HEK293 (cell line): Measurements from ENCODE around the gene ABCG1.

ENCODE experiments used
- CTCF ChIA-PET: fragments of 350-600 bp; formaldehyde crosslinking; extraction: SDS; loops from one replicate; lab custom pipeline; 2021; ENCODE audit warnings: antibody characterized with exemption; lab: Yijun Ruan, JAX
- POLR2A ChIA-PET: fragments of 300-600 bp; formaldehyde crosslinking; extraction: SDS; loops from one replicate; lab custom pipeline; 2020; ENCODE audit warnings: antibody characterized with exemption, inconsistent platforms; lab: Yijun Ruan, JAX
- H3K27ac ChIP-seq: fragments of 200-500 bp; sonication (Bioruptor generic); 2 replicates; pipeline ENCODE4 v1.5.1; 2014; ENCODE audit warnings: low read depth, low read length, control low read depth, inconsistent platforms; ENCODE audit errors: extremely low read depth
- H3K36me3 ChIP-seq, 2 experiments: fragments of 200-500 bp in 1 of 2; sonication (Bioruptor generic) in 1 of 2; 1 replicate in 1 of 2; 2 replicates in 1 of 2; pipeline ENCODE4 v1.5.1; 2014 to 2017; ENCODE audit warnings: inconsistent platforms in 2 of 2, low read length in 2 of 2; ENCODE audit not compliant: control insufficient read depth in 2 of 2, insufficient read depth in 1 of 2
- H3K4me1 ChIP-seq: fragments of 200-500 bp; sonication (Bioruptor generic); 2 replicates; pipeline ENCODE4 v1.5.1; 2014; ENCODE audit warnings: mild to moderate bottlenecking, low read length, inconsistent platforms; ENCODE audit not compliant: control insufficient read depth, insufficient read depth
- H3K4me3 ChIP-seq: 2 replicates; pipeline ENCODE4 v1.5.1; 2011; ENCODE audit warnings: low read depth, mild to moderate bottlenecking, control low read depth, low read length, moderate library complexity
- H3K9me3 ChIP-seq: fragments of 200-500 bp; sonication (Bioruptor generic); 2 replicates; pipeline ENCODE4 v1.5.1; 2014; ENCODE audit warnings: low read depth, low read length, inconsistent platforms; ENCODE audit not compliant: control insufficient read depth, insufficient read depth
- ATF2 ChIP-seq: fragments of 450-650 bp; formaldehyde crosslinking; IDR thresholded peaks from 2 replicates; pipeline ENCODE4 v1.5.1; 2016; ENCODE audit warnings: missing biosample characterization, missing genetic modification characterization, low read depth
- BCL6B ChIP-seq: fragments of 450-650 bp; formaldehyde crosslinking; IDR thresholded peaks from 2 replicates; pipeline ENCODE4 v1.5.1; 2017; ENCODE audit warnings: missing biosample characterization, missing genetic modification characterization
- GLIS2 ChIP-seq: fragments of 450-650 bp; formaldehyde crosslinking; IDR thresholded peaks from 2 replicates; pipeline ENCODE4 v1.5.1; 2016; ENCODE audit warnings: missing biosample characterization, missing genetic modification characterization
- HIC1 ChIP-seq: fragments of 450-650 bp; formaldehyde crosslinking; IDR thresholded peaks from 2 replicates; pipeline ENCODE4 v1.5.1; 2016; ENCODE audit warnings: missing biosample characterization, missing genetic modification characterization
- KLF10 ChIP-seq: fragments of 450-650 bp; IDR thresholded peaks from 2 replicates; pipeline ENCODE4 v1.5.1; 2018; ENCODE audit warnings: missing biosample characterization, mild to moderate bottlenecking, missing genetic modification characterization
- REPIN1 ChIP-seq: fragments of 450-650 bp; formaldehyde crosslinking; IDR thresholded peaks from 2 replicates; pipeline ENCODE4 v1.5.1; 2017; ENCODE audit warnings: missing biosample characterization, missing genetic modification characterization, low read depth
- SCRT2 ChIP-seq: fragments of 450-650 bp; formaldehyde crosslinking; IDR thresholded peaks from 2 replicates; pipeline ENCODE4 v1.5.1; 2016; ENCODE audit warnings: missing biosample characterization, missing genetic modification characterization
- ZBTB17 ChIP-seq: fragments of 450-650 bp; formaldehyde crosslinking; IDR thresholded peaks from 2 replicates; pipeline ENCODE4 v1.5.1; 2016; ENCODE audit warnings: missing biosample characterization, missing genetic modification characterization
- ZBTB26 ChIP-seq: fragments of 450-650 bp; formaldehyde crosslinking; optimal IDR thresholded peaks from 2 replicates; pipeline ENCODE3; 2016; ENCODE audit warnings: missing biosample characterization, mild to moderate bottlenecking, missing genetic modification characterization
- ZEB2 ChIP-seq: fragments of 450-650 bp; formaldehyde crosslinking; IDR thresholded peaks from 2 replicates; pipeline ENCODE4 v1.5.1; 2016; ENCODE audit warnings: missing biosample characterization, missing genetic modification characterization
- ZNF132 ChIP-seq: fragments of 450-650 bp; formaldehyde crosslinking; IDR thresholded peaks from 2 replicates; pipeline ENCODE4 v1.5.1; 2017; ENCODE audit warnings: missing biosample characterization, missing genetic modification characterization, borderline replicate concordance
- ZNF341 ChIP-seq: fragments of 450-650 bp; formaldehyde crosslinking; IDR thresholded peaks from 2 replicates; pipeline ENCODE4; 2016; ENCODE audit warnings: low read depth, missing biosample characterization, missing genetic modification characterization
- ZNF362 ChIP-seq: fragments of 450-650 bp; formaldehyde crosslinking; IDR thresholded peaks from 2 replicates; pipeline ENCODE4 v1.5.1; 2016; ENCODE audit warnings: missing biosample characterization, missing genetic modification characterization
- ZNF404 ChIP-seq: fragments of 450-650 bp; formaldehyde crosslinking; IDR thresholded peaks from 2 replicates; pipeline ENCODE4 v1.5.1; 2017; ENCODE audit warnings: missing biosample characterization, missing genetic modification characterization
- ZNF423 ChIP-seq: fragments of 450-650 bp; formaldehyde crosslinking; IDR thresholded peaks from 2 replicates; pipeline ENCODE4 v1.5.1; 2016; ENCODE audit warnings: missing biosample characterization, missing genetic modification characterization
- ZNF513 ChIP-seq: fragments of 450-650 bp; IDR thresholded peaks from 2 replicates; pipeline ENCODE4 v1.5.1; 2018; ENCODE audit warnings: missing biosample characterization, missing genetic modification characterization
- ZNF558 ChIP-seq: fragments of 450-650 bp; formaldehyde crosslinking; IDR thresholded peaks from 2 replicates; pipeline ENCODE4 v1.5.1; 2016; ENCODE audit warnings: missing biosample characterization, missing genetic modification characterization
- ZSCAN16 ChIP-seq: fragments of 450-650 bp; formaldehyde crosslinking; IDR thresholded peaks from 2 replicates; pipeline ENCODE4 v1.5.1; 2016; ENCODE audit warnings: missing biosample characterization, missing genetic modification characterization
- ZSCAN30 ChIP-seq: fragments of 450-650 bp; IDR thresholded peaks from 2 replicates; pipeline ENCODE4 v1.5.1; 2018; ENCODE audit warnings: missing biosample characterization, mild to moderate bottlenecking, missing genetic modification characterization, moderate library complexity

ABCG1 gene

GRCh38 chr21:42202321-42202720 is 16.6 kb upstream of the ABCG1 start:
- no peak overlapping the region for H3K4me3 ChIP-seq
- no peaks in the 10 kb centered on the region; the same call in 1 of the 2 replicates for H3K9me3 ChIP-seq
- H3K4me1 ChIP-seq, result 0 out of 2 replicates have a peak, but pooled peaks cover 2% of the 10 kb centered on the region
- H3K27ac ChIP-seq, result no peak overlapping the region
- H3K36me3 ChIP-seq, result no peaks in the 10 kb centered on the region
- TF ChIP-seq ZNF341 (tag by site-specific recombination) (0 out of 2 replicates have a peak, but pooled peaks have one; percentile 20), ZSCAN16 (tag by site-specific recombination) (no peak)
- CTCF ChIA-PET, result no interaction called here
- POLR2A ChIA-PET, result no interaction called here

- ChIA-PET CTCF (no interaction called here), POLR2A (no interaction called here)
- Histone ChIP-seq H3K27ac (no peak overlapping the region), H3K4me1 (0 out of 2 replicates have a peak, but pooled peaks cover 2% of the 10 kb centered on the region), H3K36me3 (no peaks in the 10 kb centered on the region), H3K4me3 (no peak overlapping the region), H3K9me3 (no peaks in the 10 kb centered on the region)
- TF ChIP-seq ZNF558 (tag by site-specific recombination) (no peak), REPIN1 (tag by site-specific recombination) (no peak), HIC1 (tag by site-specific recombination) (no peak), ZNF423 (tag by site-specific recombination) (no peak), GLIS2 (tag by site-specific recombination) (no peak), ZBTB26 (no peak), ZSCAN30 (tag by site-specific recombination) (no peak), ZEB2 (tag by site-specific recombination) (no peak), KLF10 (no peak), BCL6B (tag by site-specific recombination) (no peak), ZNF132 (tag by site-specific recombination) (no peak), ATF2 (tag by site-specific recombination) (no peak), ZBTB17 (tag by site-specific recombination) (no peak), ZNF513 (tag by site-specific recombination) (no peak), SCRT2 (no peak), ZNF362 (tag by site-specific recombination) (no peak), ZNF404 (tag by site-specific recombination) (no peak)
These were observed 15.6 kb upstream of the ABCG1 start for GRCh38 chr21:42203321-42203720.
